Measurements from ENCODE around the gene RUNX2.

RUNX2 gene

DNA sequence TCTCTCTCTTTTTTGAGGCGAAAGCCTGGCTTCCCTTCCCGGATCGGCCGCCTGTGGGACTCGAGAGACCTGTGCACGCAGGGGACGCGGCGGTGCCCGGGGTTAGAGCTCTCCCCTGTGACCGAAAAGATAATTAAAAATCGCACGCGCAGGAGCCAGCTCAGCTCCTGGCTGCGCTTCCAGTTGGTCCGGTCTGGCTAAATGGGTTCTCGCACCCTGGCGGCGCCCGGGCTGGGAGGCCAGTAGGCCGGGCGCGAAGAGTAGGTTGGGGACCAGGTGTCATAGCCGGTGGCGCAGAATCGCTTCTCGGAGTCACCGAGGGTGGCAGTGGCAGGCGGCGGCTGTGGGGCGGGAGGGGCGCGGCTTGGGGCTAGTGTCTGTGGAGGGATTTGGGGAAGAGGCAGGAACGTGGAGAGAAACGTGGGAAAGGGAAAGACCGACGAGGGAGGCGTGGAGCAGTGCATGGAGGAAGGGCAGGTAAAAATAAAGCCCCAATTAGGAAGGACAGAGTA lies 91.5 kb downstream of the RUNX2 start:
- H3K9ac ChIP-seq (ENCODE audit: low read length), result no peak overlapping the region

DNA sequence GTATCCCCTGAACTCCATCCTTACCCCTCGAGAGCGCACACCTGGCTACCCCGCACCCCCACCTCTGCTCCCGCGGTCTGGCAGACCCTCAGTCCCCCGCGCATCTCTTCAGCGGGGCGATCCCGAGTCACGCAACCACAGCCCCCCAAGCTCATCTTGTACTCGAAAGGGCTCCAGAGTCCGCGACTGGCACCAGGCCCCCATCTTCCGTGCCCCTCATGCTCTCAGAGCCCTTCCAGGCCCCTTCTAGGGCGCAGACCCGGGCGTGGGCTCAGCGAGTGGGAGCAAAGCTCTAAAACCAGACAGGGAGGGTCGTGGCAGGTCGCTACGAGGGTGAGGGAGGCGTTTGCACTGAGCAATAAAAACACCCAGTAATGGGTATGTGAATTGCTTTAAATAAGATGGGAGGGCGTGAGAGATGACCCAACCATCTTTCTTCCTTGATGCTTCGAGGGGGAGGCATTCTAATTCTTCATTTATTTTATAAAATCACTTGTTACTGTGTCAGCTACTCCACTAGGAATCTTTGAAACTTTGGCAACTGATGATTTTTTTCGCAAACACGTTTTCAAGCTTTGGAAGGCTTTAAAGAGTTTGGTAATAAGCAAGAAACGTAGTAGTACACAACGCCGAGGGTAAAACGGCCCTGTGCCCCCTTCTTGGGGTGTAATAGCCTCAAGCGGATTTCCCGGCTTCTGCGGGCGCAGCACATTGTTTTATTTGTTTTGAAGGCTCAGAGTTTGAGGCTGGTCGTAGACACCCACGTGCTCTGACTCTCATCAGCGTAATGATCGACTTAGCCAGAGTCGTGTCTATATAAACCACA lies 92.2 kb downstream of the RUNX2 start:
- Histone ChIP-seq H3K9ac (ENCODE audit: low read length) (no peak overlapping the region), H3K4me3 (ENCODE audit: low read length) (peak overlapping the region; percentile 36), H3K27me3 (ENCODE audit: control insufficient read depth, insufficient read depth, low read length) (peaks cover 70% of the 10 kb centered on the region), H3K36me3 (ENCODE audit: control insufficient read depth, insufficient read depth, low read length) (no peaks in the 10 kb centered on the region), H3K4me1 (ENCODE audit: control insufficient read depth, insufficient read depth, low read length) (peaks cover 36% of the 10 kb centered on the region), H3K9me3 (ENCODE audit: control insufficient read depth, low read length) (no peaks in the 10 kb centered on the region)

More for the DNA sequence above, 91.5 kb downstream of the RUNX2 start:
- peaks cover 36% of the 10 kb centered on the region for H3K4me1 ChIP-seq (ENCODE audit: control insufficient read depth, insufficient read depth, low read length)
- no peaks in the 10 kb centered on the region for H3K9me3 ChIP-seq (ENCODE audit: control insufficient read depth, low read length)
- H3K4me3 ChIP-seq (ENCODE audit: low read length), result no peak overlapping the region
- no peaks in the 10 kb centered on the region for H3K36me3 ChIP-seq (ENCODE audit: control insufficient read depth, insufficient read depth, low read length)
- H3K27me3 ChIP-seq (ENCODE audit: control insufficient read depth, insufficient read depth, low read length), result peaks cover 68% of the 10 kb centered on the region

DNA sequence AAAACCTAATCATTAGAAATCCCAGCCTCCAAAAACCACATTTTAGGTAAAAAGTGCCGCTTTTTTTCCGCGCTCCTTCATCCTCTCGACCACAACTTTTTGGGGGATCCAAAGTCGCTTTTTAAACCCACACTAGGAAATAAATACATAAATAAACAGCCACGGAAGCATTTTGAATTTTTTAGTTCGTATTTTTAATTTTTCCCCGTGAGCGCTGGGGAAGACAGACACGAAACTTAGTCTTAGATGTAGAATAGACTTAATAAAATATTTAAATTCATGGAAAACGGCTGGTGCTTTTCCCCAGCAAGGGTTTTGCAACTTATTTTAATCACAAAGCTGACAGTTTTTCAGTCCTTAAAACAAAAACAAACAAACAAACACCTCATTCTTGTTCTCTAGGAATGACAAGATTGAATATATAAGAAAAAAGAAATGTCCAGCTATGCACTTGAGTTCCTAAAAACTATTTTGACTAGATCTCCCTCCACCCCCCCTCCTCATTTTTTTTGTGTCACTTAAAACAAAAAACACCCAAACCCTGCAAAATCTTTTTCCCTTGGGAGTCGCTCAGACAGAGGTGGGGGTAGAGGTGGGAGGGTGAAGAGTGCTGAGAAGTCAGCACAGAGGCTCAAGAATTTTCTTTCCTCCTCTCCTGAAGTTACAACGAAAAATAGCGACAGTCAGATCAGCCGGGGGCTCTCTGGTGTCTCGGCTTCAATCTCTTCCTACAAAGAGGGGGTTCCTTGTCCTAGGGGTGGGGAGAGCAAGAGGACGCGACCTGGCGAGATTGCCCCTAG lies 93.0 kb downstream of the RUNX2 start:
- no peaks in the 10 kb centered on the region for H3K36me3 ChIP-seq (ENCODE audit: control insufficient read depth, insufficient read depth, low read length)
- peak overlapping the region; percentile 36 for H3K4me3 ChIP-seq (ENCODE audit: low read length)
- H3K9ac ChIP-seq (ENCODE audit: low read length), result peak overlapping the region; percentile 49
- H3K9me3 ChIP-seq (ENCODE audit: control insufficient read depth, low read length), result no peaks in the 10 kb centered on the region
- H3K4me1 ChIP-seq (ENCODE audit: control insufficient read depth, insufficient read depth, low read length), result peaks cover 36% of the 10 kb centered on the region
- H3K27me3 ChIP-seq (ENCODE audit: control insufficient read depth, insufficient read depth, low read length), result peaks cover 64% of the 10 kb centered on the region

DNA sequence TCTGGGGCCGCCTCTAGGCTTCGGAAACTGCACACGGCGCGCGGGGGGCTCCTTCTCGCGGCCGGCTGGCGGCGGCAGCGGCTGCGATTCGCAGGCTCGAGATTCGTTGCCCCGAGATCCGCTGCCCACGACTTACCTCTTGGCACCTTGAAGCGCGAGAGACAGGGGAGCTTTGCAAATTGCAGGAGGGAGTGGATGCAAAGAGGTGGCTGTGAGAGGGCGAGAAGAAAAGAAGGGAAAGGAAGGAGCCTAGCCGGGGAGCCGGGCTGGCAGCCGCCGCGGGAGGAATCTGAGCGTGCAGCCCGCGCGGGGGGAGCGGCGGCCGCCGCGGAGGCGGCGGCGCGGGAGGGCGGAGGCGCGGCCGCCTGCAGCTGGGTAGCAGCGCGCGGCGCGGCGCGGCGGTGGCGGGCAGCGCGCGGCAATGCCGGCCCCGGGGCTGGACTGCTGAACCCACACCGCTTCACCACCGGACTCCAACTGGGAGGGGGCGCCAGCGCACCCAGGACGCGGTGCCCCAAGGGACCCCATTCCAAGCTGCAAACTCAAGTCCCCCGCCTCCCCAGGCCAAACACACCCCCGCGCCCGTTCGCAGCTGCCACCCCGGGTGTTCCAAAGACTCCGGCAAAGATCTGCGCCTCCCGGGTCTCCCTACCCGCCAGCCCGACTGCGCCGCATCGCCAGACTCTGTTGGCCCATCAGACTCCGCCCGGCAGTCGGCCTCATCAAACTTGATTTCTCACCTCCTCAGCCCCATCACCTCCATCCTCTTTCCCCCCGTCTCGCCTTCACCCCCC lies 93.8 kb downstream of the RUNX2 start:
- H3K4me3 ChIP-seq (ENCODE audit: low read length), result peak overlapping the region; percentile 27
- no peaks in the 10 kb centered on the region for H3K9me3 ChIP-seq (ENCODE audit: control insufficient read depth, low read length)
- H3K36me3 ChIP-seq (ENCODE audit: control insufficient read depth, insufficient read depth, low read length), result no peaks in the 10 kb centered on the region
- peaks cover 36% of the 10 kb centered on the region for H3K4me1 ChIP-seq (ENCODE audit: control insufficient read depth, insufficient read depth, low read length)
- H3K27me3 ChIP-seq (ENCODE audit: control insufficient read depth, insufficient read depth, low read length), result peaks cover 64% of the 10 kb centered on the region
- H3K9ac ChIP-seq (ENCODE audit: low read length), result peak overlapping the region; percentile 50

DNA sequence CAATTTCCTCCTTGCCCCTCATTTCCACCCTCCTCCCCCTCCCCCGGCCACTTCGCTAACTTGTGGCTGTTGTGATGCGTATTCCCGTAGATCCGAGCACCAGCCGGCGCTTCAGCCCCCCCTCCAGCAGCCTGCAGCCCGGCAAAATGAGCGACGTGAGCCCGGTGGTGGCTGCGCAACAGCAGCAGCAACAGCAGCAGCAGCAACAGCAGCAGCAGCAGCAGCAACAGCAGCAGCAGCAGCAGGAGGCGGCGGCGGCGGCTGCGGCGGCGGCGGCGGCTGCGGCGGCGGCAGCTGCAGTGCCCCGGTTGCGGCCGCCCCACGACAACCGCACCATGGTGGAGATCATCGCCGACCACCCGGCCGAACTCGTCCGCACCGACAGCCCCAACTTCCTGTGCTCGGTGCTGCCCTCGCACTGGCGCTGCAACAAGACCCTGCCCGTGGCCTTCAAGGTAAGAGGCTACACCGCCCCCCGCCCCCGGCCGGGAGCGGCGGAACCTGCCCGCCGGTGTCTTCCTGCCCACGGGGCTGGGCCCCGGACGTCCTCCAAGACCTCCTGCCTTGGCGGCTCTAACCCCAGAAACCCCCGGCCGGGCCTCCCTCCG lies 94.5 kb downstream of the RUNX2 start:
- no peaks in the 10 kb centered on the region for H3K9me3 ChIP-seq (ENCODE audit: control insufficient read depth, low read length)
- H3K27me3 ChIP-seq (ENCODE audit: control insufficient read depth, insufficient read depth, low read length), result peaks cover 64% of the 10 kb centered on the region
- H3K4me1 ChIP-seq (ENCODE audit: control insufficient read depth, insufficient read depth, low read length), result peaks cover 36% of the 10 kb centered on the region
- H3K9ac ChIP-seq (ENCODE audit: low read length), result peak overlapping the region; percentile 70
- H3K36me3 ChIP-seq (ENCODE audit: control insufficient read depth, insufficient read depth, low read length), result no peaks in the 10 kb centered on the region
- no peak overlapping the region for H3K4me3 ChIP-seq (ENCODE audit: low read length)

DNA sequence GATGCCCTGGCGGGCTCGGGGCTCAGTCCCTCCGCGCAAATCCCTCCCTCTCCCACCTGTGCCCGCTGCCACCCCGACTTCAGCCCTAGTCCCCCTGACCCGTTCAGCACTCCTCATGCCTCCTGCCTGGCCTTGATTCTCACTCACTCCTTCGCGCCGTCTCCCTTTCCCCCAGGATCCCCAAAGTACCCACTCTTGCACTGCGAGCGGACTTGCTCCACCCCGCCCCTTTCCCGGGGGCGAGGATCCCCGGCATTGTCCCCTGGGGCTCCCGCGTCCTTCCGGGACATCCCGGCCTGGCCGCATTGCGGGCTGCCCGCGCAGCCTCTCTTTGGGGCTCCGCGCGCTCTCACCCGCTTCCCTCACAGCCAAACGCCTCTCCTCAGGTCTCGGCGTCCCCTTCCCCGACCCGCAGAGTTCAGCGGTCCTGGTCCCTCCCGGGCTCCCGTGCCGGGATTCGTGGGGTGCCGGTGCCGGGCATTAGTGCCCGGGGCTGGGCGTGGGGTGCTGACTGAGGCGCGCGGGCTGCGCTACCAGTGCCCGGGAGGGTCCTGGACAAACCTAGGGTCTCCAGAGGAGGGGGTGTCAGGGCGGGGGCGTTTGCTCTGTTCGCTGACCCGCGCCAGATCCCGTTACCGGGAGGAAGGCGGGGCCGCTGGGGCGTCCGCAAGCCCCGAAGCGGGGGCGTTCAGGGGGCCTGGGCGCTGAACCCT lies 95.1 kb downstream of the RUNX2 start:
- peaks cover 64% of the 10 kb centered on the region for H3K27me3 ChIP-seq (ENCODE audit: control insufficient read depth, insufficient read depth, low read length)

DNA sequence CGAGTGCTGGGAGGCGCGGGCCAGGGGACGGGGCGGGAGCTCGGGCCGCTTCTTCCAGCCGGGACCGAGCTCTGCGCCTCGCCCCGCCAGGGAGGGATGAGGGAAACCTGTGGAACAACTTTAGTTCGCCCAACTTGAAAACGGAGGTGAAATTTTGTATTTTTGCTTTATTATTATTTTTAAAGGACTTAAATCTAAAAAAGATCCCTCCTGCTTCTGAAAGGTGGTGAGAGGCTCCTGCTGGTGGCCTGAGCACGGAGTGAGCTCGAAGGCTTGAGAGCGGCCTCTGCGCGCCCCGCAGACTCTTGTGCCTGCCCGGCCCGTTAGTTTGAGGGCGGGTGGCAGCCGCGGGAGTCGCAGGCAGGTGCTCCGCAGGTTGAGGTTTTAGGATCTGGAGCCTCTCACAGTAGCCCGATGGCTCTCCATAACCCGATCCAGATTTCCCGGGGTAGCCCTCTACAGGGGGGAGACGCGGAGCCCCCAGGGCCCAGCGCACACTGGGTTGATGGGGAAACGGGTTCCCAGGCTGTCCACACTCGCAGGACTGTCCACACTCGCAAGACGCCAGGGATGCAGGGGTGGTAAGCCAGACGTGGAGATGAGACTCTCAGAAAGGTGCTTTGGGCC lies 95.8 kb downstream of the RUNX2 start:
- Histone ChIP-seq H3K27me3 (ENCODE audit: control insufficient read depth, insufficient read depth, low read length) (peaks cover 58% of the 10 kb centered on the region), H3K4me3 (ENCODE audit: low read length) (no peak overlapping the region), H3K36me3 (ENCODE audit: control insufficient read depth, insufficient read depth, low read length) (no peaks in the 10 kb centered on the region), H3K9me3 (ENCODE audit: control insufficient read depth, low read length) (no peaks in the 10 kb centered on the region), H3K4me1 (ENCODE audit: control insufficient read depth, insufficient read depth, low read length) (peaks cover 36% of the 10 kb centered on the region), H3K9ac (ENCODE audit: low read length) (peak overlapping the region; percentile 70)

More for the DNA sequence above, 95.1 kb downstream of the RUNX2 start:
- Histone ChIP-seq H3K36me3 (ENCODE audit: control insufficient read depth, insufficient read depth, low read length) (no peaks in the 10 kb centered on the region), H3K4me3 (ENCODE audit: low read length) (peak overlapping the region; percentile 4), H3K9me3 (ENCODE audit: control insufficient read depth, low read length) (no peaks in the 10 kb centered on the region), H3K9ac (ENCODE audit: low read length) (peak overlapping the region; percentile 70), H3K4me1 (ENCODE audit: control insufficient read depth, insufficient read depth, low read length) (peaks cover 36% of the 10 kb centered on the region)

DNA sequence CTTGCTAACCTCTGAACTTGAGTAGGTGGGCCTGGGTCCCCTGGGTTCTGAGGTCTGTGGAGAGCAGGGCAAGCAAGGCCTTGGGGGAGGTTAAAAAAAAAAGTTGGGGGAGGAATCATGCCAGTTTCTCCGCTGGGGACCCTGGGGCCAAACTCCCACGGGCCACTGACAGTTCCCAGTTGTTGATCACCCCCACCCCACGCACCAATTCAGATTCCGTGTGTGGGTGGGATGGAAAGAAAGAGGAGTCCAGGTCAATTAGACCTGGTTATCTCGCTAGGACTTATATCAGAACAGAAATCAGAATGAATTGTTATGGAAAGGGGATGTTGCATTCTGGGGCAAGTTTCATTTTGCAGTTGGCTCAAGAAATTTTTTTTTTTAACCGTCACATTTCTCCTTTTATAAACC lies 96.3 kb downstream of the RUNX2 start:
- Histone ChIP-seq H3K27me3 (ENCODE audit: control insufficient read depth, insufficient read depth, low read length) (peaks cover 53% of the 10 kb centered on the region), H3K9ac (ENCODE audit: low read length) (peak overlapping the region; percentile 70), H3K9me3 (ENCODE audit: control insufficient read depth, low read length) (no peaks in the 10 kb centered on the region), H3K4me1 (ENCODE audit: control insufficient read depth, insufficient read depth, low read length) (peaks cover 33% of the 10 kb centered on the region), H3K4me3 (ENCODE audit: low read length) (no peak overlapping the region), H3K36me3 (ENCODE audit: control insufficient read depth, insufficient read depth, low read length) (no peaks in the 10 kb centered on the region)

DNA sequence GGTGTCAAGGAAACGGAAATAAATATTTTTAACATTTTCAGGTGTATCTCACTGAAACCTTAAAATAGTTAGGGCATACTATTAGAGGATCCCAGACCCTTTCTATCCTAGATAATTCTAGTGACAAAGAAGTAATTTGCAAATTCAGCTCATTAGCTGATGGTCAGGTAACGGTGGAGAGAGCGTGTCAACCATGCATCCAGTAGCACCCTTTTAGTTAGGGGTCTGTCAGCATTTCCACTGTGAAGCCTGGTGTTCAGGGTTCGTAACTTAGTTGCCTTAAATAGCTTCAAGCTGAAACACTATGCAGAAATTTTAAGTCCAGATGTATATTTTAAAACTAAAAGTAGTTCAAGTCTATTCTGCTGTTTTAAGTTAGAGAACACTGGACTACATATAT lies 98.1 kb downstream of the RUNX2 start:
- H3K9me3 ChIP-seq (ENCODE audit: control insufficient read depth, low read length), result no peaks in the 10 kb centered on the region
- H3K4me1 ChIP-seq (ENCODE audit: control insufficient read depth, insufficient read depth, low read length), result peaks cover 19% of the 10 kb centered on the region
- H3K27me3 ChIP-seq (ENCODE audit: control insufficient read depth, insufficient read depth, low read length), result peaks cover 35% of the 10 kb centered on the region
- H3K9ac ChIP-seq (ENCODE audit: low read length), result no peak overlapping the region
- no peaks in the 10 kb centered on the region for H3K36me3 ChIP-seq (ENCODE audit: control insufficient read depth, insufficient read depth, low read length)
- H3K4me3 ChIP-seq (ENCODE audit: low read length), result no peak overlapping the region

DNA sequence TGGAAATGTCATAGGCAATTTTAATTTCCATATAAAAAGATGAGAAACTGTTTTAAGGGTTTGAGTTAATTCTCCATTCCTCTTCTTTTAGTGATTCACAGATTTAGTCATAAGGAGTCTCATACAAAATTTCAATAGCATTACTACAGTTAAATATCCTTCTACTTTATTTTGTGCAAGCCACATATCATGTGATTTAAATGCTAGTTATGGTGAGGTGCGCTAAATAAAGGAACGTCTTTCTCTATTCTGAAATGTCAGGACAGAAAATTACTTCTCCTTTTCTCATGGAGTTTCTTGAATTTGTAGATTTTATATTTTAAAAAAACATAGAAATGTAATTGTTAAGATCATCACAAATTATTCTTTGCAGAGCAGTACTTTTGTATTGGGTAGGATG lies 99.6 kb downstream of the RUNX2 start:
- Histone ChIP-seq H3K36me3 (ENCODE audit: control insufficient read depth, insufficient read depth, low read length) (no peaks in the 10 kb centered on the region), H3K4me1 (ENCODE audit: control insufficient read depth, insufficient read depth, low read length) (peaks cover 10% of the 10 kb centered on the region), H3K27me3 (ENCODE audit: control insufficient read depth, insufficient read depth, low read length) (peaks cover 22% of the 10 kb centered on the region), H3K4me3 (ENCODE audit: low read length) (no peak overlapping the region), H3K9me3 (ENCODE audit: control insufficient read depth, low read length) (no peaks in the 10 kb centered on the region), H3K9ac (ENCODE audit: low read length) (no peak overlapping the region)

All from mucosa of stomach (tissue), 1 donor.